ENCODE measurements around the gene ATP11A.

The ATP11A gene

DNA sequence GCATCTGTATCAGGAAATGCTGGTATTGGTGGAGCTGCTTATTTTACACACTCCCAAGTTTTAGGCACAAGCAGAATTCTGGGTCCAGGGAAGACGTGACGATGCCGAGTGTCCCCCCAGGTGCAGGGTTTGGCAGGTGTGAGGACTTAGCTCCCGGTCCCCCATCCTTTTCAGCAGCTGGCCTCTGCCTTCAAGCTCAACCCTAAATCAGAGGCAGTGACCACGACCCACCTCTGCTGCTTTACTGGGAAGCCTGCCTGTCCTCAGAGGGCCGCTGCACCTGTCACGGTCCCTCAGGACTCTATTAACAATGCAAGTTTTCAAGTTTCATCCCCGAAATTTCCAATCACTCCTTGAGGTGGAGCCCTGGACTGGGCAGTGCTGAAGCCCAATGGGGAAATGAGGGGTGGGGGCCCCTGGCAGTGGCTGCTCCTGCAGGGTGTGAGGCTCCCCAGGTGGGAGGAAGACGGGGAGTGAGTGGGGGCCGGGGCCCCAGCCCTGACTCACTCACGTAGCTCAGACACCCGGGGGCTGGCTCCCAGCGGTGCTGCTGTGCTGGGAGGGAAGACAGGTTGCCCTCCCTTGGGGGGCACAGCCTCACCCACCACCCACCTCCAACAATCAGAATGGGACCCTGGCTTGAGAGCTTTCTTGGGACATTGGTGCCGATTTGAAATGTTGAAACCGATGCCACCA is 186.6 kb downstream of the ATP11A start:
- Histone ChIP-seq H2AFZ (ENCODE audit: low read depth, low read length) (no peak overlapping the region), H3K4me1 (ENCODE audit: insufficient read depth, low read length) (no peaks in the 10 kb centered on the region), H3K9ac (ENCODE audit: low read depth, low read length) (no peak overlapping the region), H4K20me1 (ENCODE audit: insufficient read depth, low read length) (peaks cover 4% of the 10 kb centered on the region; the same call in 1 of the 2 replicates), H3K27ac (ENCODE audit: low read length) (no peak overlapping the region), H3K4me2 (ENCODE audit: insufficient read depth, low read length) (no peak overlapping the region), H3K4me3 (ENCODE audit: low read depth in 1 of 2, low read length in 2 of 2) (no peak overlapping the region), H3K36me3 (ENCODE audit: insufficient read depth, low read length) (peaks cover 71% of the 10 kb centered on the region), H3K27me3 (ENCODE audit: insufficient read depth, low read length, poor library complexity) (no peaks in the 10 kb centered on the region), H3K79me2 (ENCODE audit: insufficient read depth, low read length) (no peaks in the 10 kb centered on the region), H3K9me3 (ENCODE audit: insufficient read depth, low read length, severe bottlenecking) (no peaks in the 10 kb centered on the region)
- DNase-seq (no peak), ATAC-seq (ENCODE audit: insufficient read depth, low read depth) (no peak)
- no peak for TF ChIP-seq EZH2 (IDR thresholded peaks at IDR 0.05; ENCODE audit: borderline replicate concordance, low read depth, low read length, severe bottlenecking)
- TF ChIP-seq, protein P1, sequence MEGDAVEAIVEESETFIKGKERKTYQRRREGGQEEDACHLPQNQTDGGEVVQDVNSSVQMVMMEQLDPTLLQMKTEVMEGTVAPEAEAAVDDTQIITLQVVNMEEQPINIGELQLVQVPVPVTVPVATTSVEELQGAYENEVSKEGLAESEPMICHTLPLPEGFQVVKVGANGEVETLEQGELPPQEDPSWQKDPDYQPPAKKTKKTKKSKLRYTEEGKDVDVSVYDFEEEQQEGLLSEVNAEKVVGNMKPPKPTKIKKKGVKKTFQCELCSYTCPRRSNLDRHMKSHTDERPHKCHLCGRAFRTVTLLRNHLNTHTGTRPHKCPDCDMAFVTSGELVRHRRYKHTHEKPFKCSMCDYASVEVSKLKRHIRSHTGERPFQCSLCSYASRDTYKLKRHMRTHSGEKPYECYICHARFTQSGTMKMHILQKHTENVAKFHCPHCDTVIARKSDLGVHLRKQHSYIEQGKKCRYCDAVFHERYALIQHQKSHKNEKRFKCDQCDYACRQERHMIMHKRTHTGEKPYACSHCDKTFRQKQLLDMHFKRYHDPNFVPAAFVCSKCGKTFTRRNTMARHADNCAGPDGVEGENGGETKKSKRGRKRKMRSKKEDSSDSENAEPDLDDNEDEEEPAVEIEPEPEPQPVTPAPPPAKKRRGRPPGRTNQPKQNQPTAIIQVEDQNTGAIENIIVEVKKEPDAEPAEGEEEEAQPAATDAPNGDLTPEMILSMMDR (IDR thresholded peaks at IDR 0.05; ENCODE audit: borderline replicate concordance, extremely low read depth, low read length, poor library complexity, severe bottlenecking): no peak

DNA sequence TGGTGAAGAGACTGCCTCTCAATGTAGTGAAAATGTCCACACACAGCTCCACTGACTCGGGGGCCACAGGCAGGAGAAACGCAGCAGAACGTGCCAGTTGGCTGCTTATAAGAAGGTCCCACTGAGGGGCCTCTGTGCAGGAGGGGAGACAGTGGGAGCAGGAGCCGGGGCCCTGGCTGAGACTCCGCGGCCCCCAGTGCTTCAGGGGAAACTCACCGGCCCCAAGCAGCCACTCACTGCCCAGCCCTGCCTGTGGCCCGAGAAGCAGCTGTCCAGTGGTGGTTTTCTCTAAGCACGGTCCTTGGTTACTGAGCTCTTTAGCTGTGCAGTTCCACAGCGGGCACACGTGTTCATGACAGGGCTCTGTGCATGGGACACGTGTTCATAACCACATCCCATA is 187.2 kb downstream of the ATP11A start:
- ATAC-seq (ENCODE audit: insufficient read depth, low read depth): no peak

DNA sequence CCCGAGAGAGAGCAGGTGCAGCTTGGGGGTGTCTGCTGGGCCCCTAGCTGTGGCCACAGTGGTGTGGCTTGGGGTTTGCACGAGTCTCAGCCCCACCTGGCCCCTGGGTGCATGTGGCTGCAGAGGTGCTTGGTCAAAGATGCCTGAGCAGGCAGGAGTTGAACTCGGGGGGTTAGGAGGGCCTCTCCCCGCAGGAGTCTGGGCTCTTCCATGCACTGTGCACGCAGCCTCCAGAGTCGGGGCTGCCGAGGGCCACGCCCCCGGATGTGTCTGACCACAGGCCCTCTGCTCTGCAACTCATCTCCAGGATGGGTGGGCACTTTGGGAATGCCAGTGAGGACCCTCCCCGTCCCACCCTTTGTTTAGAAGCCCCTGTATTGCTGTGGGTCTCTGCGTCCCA is 187.7 kb downstream of the ATP11A start:
- no peak overlapping the region for H3K4me3 ChIP-seq (ENCODE audit: low read depth in 1 of 2, low read length in 2 of 2)
- ATAC-seq (ENCODE audit: insufficient read depth, low read depth): no peak
- H3K27me3 ChIP-seq (ENCODE audit: insufficient read depth, low read length, poor library complexity): no peaks in the 10 kb centered on the region
- H3K27ac ChIP-seq (ENCODE audit: low read length): no peak overlapping the region
- H2AFZ ChIP-seq (ENCODE audit: low read depth, low read length): no peak overlapping the region
- H4K20me1 ChIP-seq (ENCODE audit: insufficient read depth, low read length): peaks cover 4% of the 10 kb centered on the region; the same call in 1 of the 2 replicates
- H3K36me3 ChIP-seq (ENCODE audit: insufficient read depth, low read length): peaks cover 79% of the 10 kb centered on the region
- H3K9me3 ChIP-seq (ENCODE audit: insufficient read depth, low read length, severe bottlenecking): no peaks in the 10 kb centered on the region
- no peak for DNase-seq
- H3K4me2 ChIP-seq (ENCODE audit: insufficient read depth, low read length): no peak overlapping the region
- no peaks in the 10 kb centered on the region for H3K79me2 ChIP-seq (ENCODE audit: insufficient read depth, low read length)
- TF ChIP-seq, protein P1 (IDR thresholded peaks at IDR 0.05; ENCODE audit: borderline replicate concordance, extremely low read depth, low read length, poor library complexity, severe bottlenecking): no peak
- TF ChIP-seq EZH2 (IDR thresholded peaks at IDR 0.05; ENCODE audit: borderline replicate concordance, low read depth, low read length, severe bottlenecking): no peak
- H3K9ac ChIP-seq (ENCODE audit: low read depth, low read length): no peak overlapping the region
- no peaks in the 10 kb centered on the region for H3K4me1 ChIP-seq (ENCODE audit: insufficient read depth, low read length)

More for the DNA sequence above, 187.2 kb downstream of the ATP11A start:
- Histone ChIP-seq H3K4me3 (ENCODE audit: low read depth in 1 of 2, low read length in 2 of 2) (no peak overlapping the region), H3K36me3 (ENCODE audit: insufficient read depth, low read length) (peaks cover 74% of the 10 kb centered on the region), H3K27ac (ENCODE audit: low read length) (no peak overlapping the region), H3K4me1 (ENCODE audit: insufficient read depth, low read length) (no peaks in the 10 kb centered on the region), H3K9ac (ENCODE audit: low read depth, low read length) (no peak overlapping the region), H3K27me3 (ENCODE audit: insufficient read depth, low read length, poor library complexity) (no peaks in the 10 kb centered on the region), H3K4me2 (ENCODE audit: insufficient read depth, low read length) (no peak overlapping the region), H3K79me2 (ENCODE audit: insufficient read depth, low read length) (no peaks in the 10 kb centered on the region), H4K20me1 (ENCODE audit: insufficient read depth, low read length) (peaks cover 4% of the 10 kb centered on the region; the same call in 1 of the 2 replicates), H2AFZ (ENCODE audit: low read depth, low read length) (no peak overlapping the region), H3K9me3 (ENCODE audit: insufficient read depth, low read length, severe bottlenecking) (no peaks in the 10 kb centered on the region)
- TF ChIP-seq, protein P1 (IDR thresholded peaks at IDR 0.05; ENCODE audit: borderline replicate concordance, extremely low read depth, low read length, poor library complexity, severe bottlenecking): no peak
- TF ChIP-seq EZH2 (IDR thresholded peaks at IDR 0.05; ENCODE audit: borderline replicate concordance, low read depth, low read length, severe bottlenecking): no peak
- no peak for DNase-seq

Measured in DND-41 (cell line).